ENCODE data around the gene SLC25A42. TPM values are rescaled to one million over a fixed set of nuclear protein-coding genes. Genes with fewer than 3 reads are reported as not detected.

The SLC25A42 gene
- total and polyA plus RNA-seq, 10 donors, result 9.7 to 25.3 (median 16.6) TPM

- no peak for DNase-seq
- no peaks in the 10 kb centered on the region for H3K4me1 ChIP-seq
- no peaks in the 10 kb centered on the region for H3K27me3 ChIP-seq (replicated peaks in 1 of 7)
- peaks cover 0 to 28% (median 13%) of the 10 kb centered on the region in 6 donors for H3K36me3 ChIP-seq
- intact Hi-C loops (cut with DNase I; ENCODE audit: low total_unique reads), result no loop called here
- 90 to 99% (median 95%) methylated on average over 6 of the region's 6 CpGs for WGBS, 5 donors
- H3K27ac ChIP-seq, result no peak overlapping the region
- H3K9me3 ChIP-seq, result peaks cover 0 to 15% (median 11%) of the 10 kb centered on the region in 8 donors
- TF ChIP-seq CTCF (IDR thresholded peaks at IDR 0.05 in 8 of 11, conservative IDR thresholded peaks at IDR 0.05 in 3 of 11) (no peak), POLR2A (IDR thresholded peaks at IDR 0.05) (no peak), POLR2AphosphoS5 (IDR thresholded peaks at IDR 0.05) (no peak)
- no peak overlapping the region for H3K4me3 ChIP-seq
Observed at GRCh38 chr19:19126102-19126501, 62.3 kb downstream of the SLC25A42 start.

GRCh38 chr19:19131989-19132388 is 68.2 kb downstream of the SLC25A42 start:
- Histone ChIP-seq H3K4me1 (peaks cover 0 to 13% (median 1%) of the 10 kb centered on the region in 6 donors), H3K27ac (no peak overlapping the region), H3K36me3 (peaks cover 0 to 15% (median 4%) of the 10 kb centered on the region in 6 donors), H3K9me3 (peaks cover 0 to 18% (median 13%) of the 10 kb centered on the region in 8 donors), H3K4me3 (no peak overlapping the region), H3K27me3 (replicated peaks in 1 of 7) (no peaks in the 10 kb centered on the region)
- no peak for TF ChIP-seq CTCF (IDR thresholded peaks at IDR 0.05 in 8 of 11, conservative IDR thresholded peaks at IDR 0.05 in 3 of 11)
- no peak for TF ChIP-seq POLR2AphosphoS5 (IDR thresholded peaks at IDR 0.05)
- no peak for TF ChIP-seq POLR2A (IDR thresholded peaks at IDR 0.05)
- DNase-seq, result no peak
- 75 to 100% (median 92%) methylated on average over 2 to 3 of the region's 3 CpGs for WGBS, 5 donors
- intact Hi-C loops (cut with DNase I; ENCODE audit: low total_unique reads), result no loop called here

GRCh38 chr19:19132912-19133311 is 69.1 kb downstream of the SLC25A42 start:
- Histone ChIP-seq H3K27me3 (replicated peaks in 1 of 7) (no peaks in the 10 kb centered on the region), H3K4me3 (no peak overlapping the region), H3K4me1 (peaks cover 0 to 22% (median 11%) of the 10 kb centered on the region in 6 donors), H3K36me3 (peaks cover 0 to 15% (median 4%) of the 10 kb centered on the region in 6 donors), H3K9me3 (peaks cover 0 to 18% (median 13%) of the 10 kb centered on the region in 8 donors), H3K27ac (no peak overlapping the region)
- 94 to 97% (median 97%) methylated on average over 12 of the region's 12 CpGs for WGBS, 5 donors
- DNase-seq, result no peak
- intact Hi-C loops (cut with DNase I; ENCODE audit: low total_unique reads), result no loop called here
- no peak for TF ChIP-seq CTCF (IDR thresholded peaks at IDR 0.05 in 8 of 11, conservative IDR thresholded peaks at IDR 0.05 in 3 of 11)
- TF ChIP-seq POLR2A (IDR thresholded peaks at IDR 0.05), result no peak
- no peak for TF ChIP-seq POLR2AphosphoS5 (IDR thresholded peaks at IDR 0.05)

- Histone ChIP-seq H3K4me1 (peaks cover 0 to 31% (median 18%) of the 10 kb centered on the region in 6 donors), H3K36me3 (peaks cover 0 to 15% (median 4%) of the 10 kb centered on the region in 6 donors), H3K27ac (no peak overlapping the region), H3K9me3 (peaks cover 0 to 18% (median 13%) of the 10 kb centered on the region in 8 donors), H3K27me3 (replicated peaks in 1 of 7) (no peaks in the 10 kb centered on the region), H3K4me3 (no peak overlapping the region)
- TF ChIP-seq POLR2A (IDR thresholded peaks at IDR 0.05), result no peak
- TF ChIP-seq POLR2AphosphoS5 (IDR thresholded peaks at IDR 0.05), result no peak
- no peak for TF ChIP-seq CTCF (IDR thresholded peaks at IDR 0.05 in 8 of 11, conservative IDR thresholded peaks at IDR 0.05 in 3 of 11)
- WGBS, 5 donors, result 86 to 94% (median 88%) methylated on average over 6 of the region's 6 CpGs
- intact Hi-C loops (cut with DNase I; ENCODE audit: low total_unique reads), result no loop called here
- DNase-seq, result no peak
Observed at GRCh38 chr19:19133985-19134384, 70.2 kb downstream of the SLC25A42 start.
